Activated CD4-positive, alpha-beta T cell treated with anti-CD3 and anti-CD28 coated beads, Interleukin-2, amount 10 ng/mL, durations not matched to agents 24 days and 14 days (primary cell): ENCODE measurements around the gene FBXW12. TPM values are rescaled to one million over a fixed set of nuclear protein-coding genes. Genes with fewer than 3 reads are reported as not detected.

ENCODE experiments used
- DNase-seq: peaks from one replicate; pipeline ENCODE4 v3.0.0; 2022
- H3K27ac Mint-ChIP-seq: one replicate; pipeline ENCODE4 v1.8.0; 2022; ENCODE audit warnings: mild to moderate bottlenecking, mixed read lengths
- H3K27me3 Mint-ChIP-seq: one replicate; pipeline ENCODE4 v1.8.0; 2022; ENCODE audit warnings: mixed read lengths
- H3K36me3 Mint-ChIP-seq: one replicate; pipeline ENCODE4 v1.8.0; 2022; ENCODE audit warnings: low read depth, mild to moderate bottlenecking, mixed read lengths
- H3K4me1 Mint-ChIP-seq: one replicate; pipeline ENCODE4 v1.8.0; 2021; ENCODE audit warnings: mixed read lengths
- H3K4me3 Mint-ChIP-seq: one replicate; pipeline ENCODE4 v1.8.0; 2022; ENCODE audit warnings: mild to moderate bottlenecking, moderate library complexity, mixed read lengths
- H3K9me3 Mint-ChIP-seq: one replicate; pipeline ENCODE4 v1.8.0; 2021; ENCODE audit warnings: mixed read lengths
- intact Hi-C: fragments of 100-400 bp; cut with micrococcal nuclease; formaldehyde crosslinking; loops from one replicate; pipeline ENCODE4 v1.15.1; 2023
- total RNA-seq: library from RNA; stranded (reverse); gene quantifications from 2 replicates; pipeline ENCODE4 v1.2.3, GENCODE V29; 2022

Gene FBXW12
- total RNA-seq, 1 donor from 2014 or later: 0.14 TPM

- Mint-ChIP-seq H3K27me3 (peaks cover 28% of the 10 kb centered on the region), H3K4me1 (no peaks in the 10 kb centered on the region), H3K36me3 (no peaks in the 10 kb centered on the region), H3K27ac (no peak overlapping the region), H3K4me3 (no peak overlapping the region), H3K9me3 (peaks cover 13% of the 10 kb centered on the region)
- intact Hi-C loops: no loop called here
- no peak for DNase-seq
Measured at GRCh38 chr3:48353987-48354386, 18.0 kb upstream of the FBXW12 start.

- H3K9me3 Mint-ChIP-seq: peaks cover 13% of the 10 kb centered on the region
- H3K4me1 Mint-ChIP-seq: no peaks in the 10 kb centered on the region
- no peak for DNase-seq
- no peak overlapping the region for H3K4me3 Mint-ChIP-seq
- H3K27ac Mint-ChIP-seq: no peak overlapping the region
- H3K27me3 Mint-ChIP-seq: peaks cover 28% of the 10 kb centered on the region
- no peaks in the 10 kb centered on the region for H3K36me3 Mint-ChIP-seq
- intact Hi-C loops: no loop called here
Measured at GRCh38 chr3:48356419-48356818, 15.6 kb upstream of the FBXW12 start.

GRCh38 chr3:48361928-48362327, 10.1 kb upstream of the FBXW12 start:
- H3K27ac Mint-ChIP-seq: no peak overlapping the region
- peaks cover 26% of the 10 kb centered on the region for H3K27me3 Mint-ChIP-seq
- DNase-seq: no peak
- no peaks in the 10 kb centered on the region for H3K4me1 Mint-ChIP-seq
- no peaks in the 10 kb centered on the region for H3K36me3 Mint-ChIP-seq
- peaks cover 7% of the 10 kb centered on the region for H3K9me3 Mint-ChIP-seq
- intact Hi-C loops: no loop called here
- no peak overlapping the region for H3K4me3 Mint-ChIP-seq

- Mint-ChIP-seq H3K36me3 (no peaks in the 10 kb centered on the region), H3K9me3 (peaks cover 7% of the 10 kb centered on the region), H3K4me1 (no peaks in the 10 kb centered on the region), H3K4me3 (no peak overlapping the region), H3K27ac (no peak overlapping the region), H3K27me3 (peaks cover 18% of the 10 kb centered on the region)
- no peak for DNase-seq
- intact Hi-C loops: no loop called here
Measured at GRCh38 chr3:48364840-48365239, 7.2 kb upstream of the FBXW12 start.

GRCh38 chr3:48367201-48367600, 4.8 kb upstream of the FBXW12 start:
- Mint-ChIP-seq H3K36me3 (no peaks in the 10 kb centered on the region), H3K4me1 (no peaks in the 10 kb centered on the region), H3K27me3 (peaks cover 18% of the 10 kb centered on the region), H3K4me3 (no peak overlapping the region), H3K9me3 (peaks cover 4% of the 10 kb centered on the region), H3K27ac (no peak overlapping the region)
- no peak for DNase-seq
- intact Hi-C loops: no loop called here

- H3K4me1 Mint-ChIP-seq: no peaks in the 10 kb centered on the region
- H3K36me3 Mint-ChIP-seq: no peaks in the 10 kb centered on the region
- no peak overlapping the region for H3K4me3 Mint-ChIP-seq
- no peak overlapping the region for H3K27ac Mint-ChIP-seq
- no peak for DNase-seq
- peaks cover 3% of the 10 kb centered on the region for H3K9me3 Mint-ChIP-seq
- intact Hi-C loops: no loop called here
- peaks cover 10% of the 10 kb centered on the region for H3K27me3 Mint-ChIP-seq
Measured at GRCh38 chr3:48369693-48370332, 2.2 kb upstream of the FBXW12 start.

GRCh38 chr3:48370333-48370713, 1.7 kb upstream of the FBXW12 start:
- Mint-ChIP-seq H3K27me3 (peaks cover 9% of the 10 kb centered on the region), H3K4me1 (no peaks in the 10 kb centered on the region), H3K4me3 (no peak overlapping the region), H3K36me3 (no peaks in the 10 kb centered on the region), H3K27ac (no peak overlapping the region), H3K9me3 (no peaks in the 10 kb centered on the region)
- intact Hi-C loops: no loop called here
- DNase-seq: no peak

- no peak overlapping the region for H3K27ac Mint-ChIP-seq
- no peak for DNase-seq
- H3K4me3 Mint-ChIP-seq: no peak overlapping the region
- H3K9me3 Mint-ChIP-seq: no peaks in the 10 kb centered on the region
- peaks cover 11% of the 10 kb centered on the region for H3K27me3 Mint-ChIP-seq
- H3K36me3 Mint-ChIP-seq: no peaks in the 10 kb centered on the region
- H3K4me1 Mint-ChIP-seq: no peaks in the 10 kb centered on the region
- intact Hi-C loops: no loop called here
Measured at GRCh38 chr3:48372377-48372770, 355 bp downstream of the FBXW12 start.

- no peak for DNase-seq
- no peak overlapping the region for H3K4me3 Mint-ChIP-seq
- peaks cover 14% of the 10 kb centered on the region for H3K27me3 Mint-ChIP-seq
Measured at GRCh38 chr3:48372862-48373435, 930 bp downstream of the FBXW12 start.

GRCh38 chr3:48387634-48388033, 15.6 kb downstream of the FBXW12 start:
- Mint-ChIP-seq H3K4me3 (no peak overlapping the region), H3K9me3 (no peaks in the 10 kb centered on the region), H3K27ac (no peak overlapping the region), H3K36me3 (no peaks in the 10 kb centered on the region), H3K27me3 (peaks cover 58% of the 10 kb centered on the region), H3K4me1 (no peaks in the 10 kb centered on the region)
- intact Hi-C loops: no loop called here
- no peak for DNase-seq

More at GRCh38 chr3:48372862-48373435, 930 bp downstream of the FBXW12 start:
- intact Hi-C loops: no loop called here
- no peaks in the 10 kb centered on the region for H3K36me3 Mint-ChIP-seq
- H3K9me3 Mint-ChIP-seq: no peaks in the 10 kb centered on the region
- H3K27ac Mint-ChIP-seq: no peak overlapping the region
- no peaks in the 10 kb centered on the region for H3K4me1 Mint-ChIP-seq

- H3K36me3 Mint-ChIP-seq: no peaks in the 10 kb centered on the region
- peaks cover 53% of the 10 kb centered on the region for H3K27me3 Mint-ChIP-seq
- no peak overlapping the region for H3K4me3 Mint-ChIP-seq
- intact Hi-C loops: no loop called here
- H3K4me1 Mint-ChIP-seq: no peaks in the 10 kb centered on the region
- H3K9me3 Mint-ChIP-seq: no peaks in the 10 kb centered on the region
- no peak overlapping the region for H3K27ac Mint-ChIP-seq
- no peak for DNase-seq
Measured at GRCh38 chr3:48388966-48389365, 16.9 kb downstream of the FBXW12 start.

GRCh38 chr3:48394391-48394790, 22.4 kb downstream of the FBXW12 start:
- intact Hi-C loops: no loop called here

GRCh38 chr3:48395714-48396113, 23.7 kb downstream of the FBXW12 start:
- peaks cover 19% of the 10 kb centered on the region for H3K27me3 Mint-ChIP-seq
- DNase-seq: no peak
- intact Hi-C loops: no loop called here
- no peak overlapping the region for H3K4me3 Mint-ChIP-seq
- no peaks in the 10 kb centered on the region for H3K4me1 Mint-ChIP-seq
- no peaks in the 10 kb centered on the region for H3K9me3 Mint-ChIP-seq
- H3K36me3 Mint-ChIP-seq: no peaks in the 10 kb centered on the region
- no peak overlapping the region for H3K27ac Mint-ChIP-seq

More at GRCh38 chr3:48394391-48394790, 22.4 kb downstream of the FBXW12 start:
- no peak overlapping the region for H3K4me3 Mint-ChIP-seq
- H3K9me3 Mint-ChIP-seq: no peaks in the 10 kb centered on the region
- no peaks in the 10 kb centered on the region for H3K36me3 Mint-ChIP-seq
- H3K4me1 Mint-ChIP-seq: no peaks in the 10 kb centered on the region
- DNase-seq: no peak
- no peak overlapping the region for H3K27ac Mint-ChIP-seq
- H3K27me3 Mint-ChIP-seq: peaks cover 21% of the 10 kb centered on the region

- intact Hi-C loops: no loop called here
- Mint-ChIP-seq H3K36me3 (no peaks in the 10 kb centered on the region), H3K27me3 (peaks cover 13% of the 10 kb centered on the region), H3K9me3 (no peaks in the 10 kb centered on the region), H3K4me3 (no peak overlapping the region), H3K27ac (no peak overlapping the region), H3K4me1 (peaks cover 2% of the 10 kb centered on the region)
- no peak for DNase-seq
Measured at GRCh38 chr3:48397767-48398681, 26.0 kb downstream of the FBXW12 start.
